ENCODE measurements around the gene PDE7B. TPM values are rescaled to one million over a fixed set of nuclear protein-coding genes. Genes with fewer than 3 reads are reported as not detected.

Gene PDE7B
- total RNA-seq, 1 experiment from 2014 or later, result not detected

DNA sequence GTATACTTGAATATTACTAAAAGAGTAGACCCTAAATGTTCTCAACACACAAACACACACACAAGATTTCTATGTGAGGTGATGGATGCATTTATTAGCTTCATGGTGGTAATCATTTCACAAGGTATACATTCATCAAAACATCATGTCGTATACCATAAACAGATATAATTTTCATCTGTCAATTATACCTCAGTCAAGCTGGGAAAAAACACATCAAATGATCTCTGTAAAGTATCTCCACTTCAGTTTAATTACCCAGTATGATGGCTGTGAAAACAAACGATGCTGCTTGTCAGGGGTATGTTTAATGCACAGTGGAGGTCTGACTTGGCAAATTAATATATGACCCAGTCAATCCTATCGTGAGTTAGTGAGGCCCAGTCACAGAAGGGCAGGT, 241.4 kb downstream of the PDE7B start:
- DNase-seq (ENCODE audit: low spot score), result no peak
- intact Hi-C loops (cut with micrococcal nuclease; ENCODE audit: unreplicated experiment), result no loop called here

DNA sequence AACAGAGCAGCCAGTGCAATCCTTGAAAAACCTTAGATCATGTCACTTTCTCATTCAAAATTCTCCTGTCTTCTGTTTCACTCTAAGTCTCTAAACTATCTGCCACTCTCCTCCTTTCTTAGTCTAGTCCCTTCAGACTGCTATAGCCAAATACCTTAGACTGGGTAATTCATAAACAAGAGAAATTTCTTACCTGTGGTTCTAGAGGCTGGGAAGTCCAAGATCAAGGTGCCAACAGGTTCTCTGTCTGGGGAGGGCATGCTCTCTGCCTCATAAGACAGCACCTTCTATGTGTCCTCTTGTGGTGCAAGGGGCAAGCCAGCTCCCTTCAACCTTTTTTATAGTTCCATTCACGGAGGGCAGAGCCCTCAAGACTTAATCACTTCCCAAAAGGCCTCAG, 242.3 kb downstream of the PDE7B start:
- H3K9me3 ChIP-seq (ENCODE audit: low read depth, low read length, poor library complexity, severe bottlenecking), result no peaks in the 10 kb centered on the region
- no peak overlapping the region for H3K27ac ChIP-seq (ENCODE audit: low read depth, low read length, poor library complexity, severe bottlenecking)
- no peaks in the 10 kb centered on the region for H3K4me1 ChIP-seq (ENCODE audit: insufficient read depth, low read length, poor library complexity, severe bottlenecking)
- intact Hi-C loops (cut with micrococcal nuclease; ENCODE audit: unreplicated experiment), result no loop called here
- TF ChIP-seq EZH2 (IDR thresholded peaks at IDR 0.05; ENCODE audit: borderline replicate concordance, low read depth, low read length, poor library complexity, severe bottlenecking), result no peak
- no peak for TF ChIP-seq CTCF (conservative IDR thresholded peaks at IDR 0.05; ENCODE audit: low read depth, low read length)
- ChIA-PET POLR2A (ENCODE audit: low non-redundant PET) (no interaction called here), CTCF (no interaction called here)
- H3K4me3 ChIP-seq (ENCODE audit: low read depth, low read length, poor library complexity, severe bottlenecking), result no peak overlapping the region
- H3K36me3 ChIP-seq (ENCODE audit: insufficient read depth, low read length, poor library complexity, severe bottlenecking), result no peaks in the 10 kb centered on the region
- no peak for DNase-seq (ENCODE audit: low spot score)
- BruUV-seq (replicated peaks), result no TSS peak
- H3K27me3 ChIP-seq (replicated peaks; ENCODE audit: insufficient read depth, low read depth, low read length, poor library complexity), result no peaks in the 10 kb centered on the region

More for the DNA sequence above, 241.4 kb downstream of the PDE7B start:
- BruUV-seq (replicated peaks), result no TSS peak
- ChIA-PET CTCF (no interaction called here), POLR2A (ENCODE audit: low non-redundant PET) (no interaction called here)
- Histone ChIP-seq H3K4me3 (ENCODE audit: low read depth, low read length, poor library complexity, severe bottlenecking) (no peak overlapping the region), H3K27me3 (replicated peaks; ENCODE audit: insufficient read depth, low read depth, low read length, poor library complexity) (no peaks in the 10 kb centered on the region), H3K36me3 (ENCODE audit: insufficient read depth, low read length, poor library complexity, severe bottlenecking) (no peaks in the 10 kb centered on the region), H3K4me1 (ENCODE audit: insufficient read depth, low read length, poor library complexity, severe bottlenecking) (no peaks in the 10 kb centered on the region), H3K27ac (ENCODE audit: low read depth, low read length, poor library complexity, severe bottlenecking) (no peak overlapping the region), H3K9me3 (ENCODE audit: low read depth, low read length, poor library complexity, severe bottlenecking) (no peaks in the 10 kb centered on the region)
- no peak for TF ChIP-seq EZH2 (IDR thresholded peaks at IDR 0.05; ENCODE audit: borderline replicate concordance, low read depth, low read length, poor library complexity, severe bottlenecking)
- no peak for TF ChIP-seq CTCF (conservative IDR thresholded peaks at IDR 0.05; ENCODE audit: low read depth, low read length)

GRCh38 chr6:136094812-136095211, 243.3 kb downstream of the PDE7B start:
- BruUV-seq (replicated peaks), result no TSS peak
- ChIA-PET CTCF (no interaction called here), POLR2A (ENCODE audit: low non-redundant PET) (no interaction called here)
- H3K27ac ChIP-seq (ENCODE audit: low read depth, low read length, poor library complexity, severe bottlenecking), result no peak overlapping the region
- no peak for DNase-seq (ENCODE audit: low spot score)
- no peaks in the 10 kb centered on the region for H3K27me3 ChIP-seq (replicated peaks; ENCODE audit: insufficient read depth, low read depth, low read length, poor library complexity)
- no peak for TF ChIP-seq EZH2 (IDR thresholded peaks at IDR 0.05; ENCODE audit: borderline replicate concordance, low read depth, low read length, poor library complexity, severe bottlenecking)
- no peak for TF ChIP-seq CTCF (conservative IDR thresholded peaks at IDR 0.05; ENCODE audit: low read depth, low read length)
- H3K4me3 ChIP-seq (ENCODE audit: low read depth, low read length, poor library complexity, severe bottlenecking), result no peak overlapping the region
- no peaks in the 10 kb centered on the region for H3K4me1 ChIP-seq (ENCODE audit: insufficient read depth, low read length, poor library complexity, severe bottlenecking)
- no peaks in the 10 kb centered on the region for H3K36me3 ChIP-seq (ENCODE audit: insufficient read depth, low read length, poor library complexity, severe bottlenecking)
- no peaks in the 10 kb centered on the region for H3K9me3 ChIP-seq (ENCODE audit: low read depth, low read length, poor library complexity, severe bottlenecking)
- intact Hi-C loops (cut with micrococcal nuclease; ENCODE audit: unreplicated experiment), result no loop called here

All from A673 (cell line).